ENCODE data around the gene AFP. TPM values are rescaled to one million over a fixed set of nuclear protein-coding genes. Genes with fewer than 3 reads are reported as not detected.

The AFP gene
- total RNA-seq, 1 donor from 2014 or later = 0.31 TPM

- H3K36me3 Mint-ChIP-seq = no peaks in the 10 kb centered on the region
- no peak overlapping the region for H3K4me3 Mint-ChIP-seq
- no peaks in the 10 kb centered on the region for H3K27me3 Mint-ChIP-seq (ENCODE audit: low read depth)
- no peak overlapping the region for H3K27ac Mint-ChIP-seq
- H3K4me1 Mint-ChIP-seq = no peaks in the 10 kb centered on the region
- TF ChIP-seq CTCF (IDR thresholded peaks at IDR 0.05; ENCODE audit: unreplicated experiment) = no peak
- H3K9me3 Mint-ChIP-seq = no peaks in the 10 kb centered on the region
- no peak for DNase-seq (ENCODE audit: low spot score in 2 of 2, unreplicated experiment in 2 of 2)
Observed at GRCh38 chr4:73405138-73405537, 30.9 kb upstream of the AFP start.

DNA sequence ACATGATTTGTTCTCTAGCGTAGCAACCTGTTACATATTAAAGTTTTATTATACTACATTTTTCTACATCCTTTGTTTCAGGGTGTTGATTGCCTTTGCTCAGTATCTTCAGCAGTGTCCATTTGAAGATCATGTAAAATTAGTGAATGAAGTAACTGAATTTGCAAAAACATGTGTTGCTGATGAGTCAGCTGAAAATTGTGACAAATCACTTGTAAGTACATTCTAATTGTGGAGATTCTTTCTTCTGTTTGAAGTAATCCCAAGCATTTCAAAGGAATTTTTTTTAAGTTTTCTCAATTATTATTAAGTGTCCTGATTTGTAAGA is 29.5 kb upstream of the AFP start:
- H3K4me1 Mint-ChIP-seq = no peaks in the 10 kb centered on the region
- H3K27ac Mint-ChIP-seq = no peak overlapping the region
- no peaks in the 10 kb centered on the region for H3K27me3 Mint-ChIP-seq (ENCODE audit: low read depth)
- H3K9me3 Mint-ChIP-seq = no peaks in the 10 kb centered on the region
- H3K36me3 Mint-ChIP-seq = no peaks in the 10 kb centered on the region
- no peak for TF ChIP-seq CTCF (IDR thresholded peaks at IDR 0.05; ENCODE audit: unreplicated experiment)
- no peak overlapping the region for H3K4me3 Mint-ChIP-seq
- DNase-seq (ENCODE audit: low spot score in 2 of 2, unreplicated experiment in 2 of 2) = no peak

DNA sequence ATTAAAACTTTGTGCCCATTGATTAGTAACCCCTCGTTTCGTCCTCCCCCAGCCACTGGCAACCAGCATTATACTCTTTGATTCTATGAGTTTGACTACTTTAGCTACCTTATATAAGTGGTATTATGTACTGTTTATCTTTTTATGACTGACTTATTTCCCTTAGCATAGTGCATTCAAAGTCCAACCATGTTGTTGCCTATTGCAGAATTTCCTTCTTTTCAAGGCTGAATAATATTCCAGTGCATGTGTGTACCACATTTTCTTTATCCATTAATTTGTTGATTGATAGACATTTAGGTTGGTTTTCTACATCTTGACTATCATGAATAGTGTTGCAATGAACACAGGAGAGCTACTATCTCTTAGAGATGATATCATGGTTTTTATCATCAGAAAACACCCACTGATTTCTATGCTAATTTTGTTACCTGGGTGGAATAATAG is 28.8 kb upstream of the AFP start:
- Mint-ChIP-seq H3K27ac (no peak overlapping the region), H3K36me3 (no peaks in the 10 kb centered on the region), H3K4me3 (no peak overlapping the region), H3K4me1 (no peaks in the 10 kb centered on the region), H3K9me3 (no peaks in the 10 kb centered on the region), H3K27me3 (ENCODE audit: low read depth) (no peaks in the 10 kb centered on the region)
- DNase-seq (ENCODE audit: low spot score in 2 of 2, unreplicated experiment in 2 of 2) = no peak
- TF ChIP-seq CTCF (IDR thresholded peaks at IDR 0.05; ENCODE audit: unreplicated experiment) = no peak

DNA sequence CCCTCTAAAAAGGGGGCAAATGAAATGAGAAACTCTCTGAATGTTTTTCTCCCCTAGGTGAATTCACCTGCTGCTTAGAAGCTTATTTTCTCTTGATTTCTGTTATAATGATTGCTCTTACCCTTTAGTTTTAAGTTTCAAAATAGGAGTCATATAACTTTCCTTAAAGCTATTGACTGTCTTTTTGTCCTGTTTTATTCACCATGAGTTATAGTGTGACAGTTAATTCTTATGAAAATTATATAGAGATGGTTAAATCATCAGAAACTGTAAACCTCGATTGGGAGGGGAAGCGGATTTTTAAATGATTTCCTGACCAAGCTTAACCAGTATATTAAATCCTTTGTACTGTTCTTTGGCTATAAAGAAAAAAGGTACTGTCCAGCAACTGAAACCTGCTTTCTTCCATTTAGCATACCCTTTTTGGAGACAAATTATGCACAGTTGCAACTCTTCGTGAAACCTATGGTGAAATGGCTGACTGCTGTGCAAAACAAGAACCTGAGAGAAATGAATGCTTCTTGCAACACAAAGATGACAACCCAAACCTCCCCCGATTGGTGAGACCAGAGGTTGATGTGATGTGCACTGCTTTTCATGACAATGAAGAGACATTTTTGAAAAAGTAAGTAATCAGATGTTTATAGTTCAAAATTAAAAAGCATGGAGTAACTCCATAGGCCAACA is 27.7 kb upstream of the AFP start:
- no peak for TF ChIP-seq CTCF (IDR thresholded peaks at IDR 0.05; ENCODE audit: unreplicated experiment)
- Mint-ChIP-seq H3K4me3 (no peak overlapping the region), H3K36me3 (no peaks in the 10 kb centered on the region), H3K27ac (no peak overlapping the region), H3K27me3 (ENCODE audit: low read depth) (no peaks in the 10 kb centered on the region), H3K9me3 (no peaks in the 10 kb centered on the region), H3K4me1 (no peaks in the 10 kb centered on the region)
- no peak for DNase-seq (ENCODE audit: low spot score in 2 of 2, unreplicated experiment in 2 of 2)

GRCh38 chr4:73409012-73409862 is 26.8 kb upstream of the AFP start:
- Mint-ChIP-seq H3K27ac (no peak overlapping the region), H3K9me3 (no peaks in the 10 kb centered on the region), H3K36me3 (no peaks in the 10 kb centered on the region), H3K4me3 (no peak overlapping the region), H3K27me3 (ENCODE audit: low read depth) (no peaks in the 10 kb centered on the region), H3K4me1 (no peaks in the 10 kb centered on the region)
- no peak for TF ChIP-seq CTCF (IDR thresholded peaks at IDR 0.05; ENCODE audit: unreplicated experiment)
- DNase-seq (ENCODE audit: low spot score in 2 of 2, unreplicated experiment in 2 of 2) = no peak
